HCT116 (cell line): ENCODE data around the gene KMT2B. TPM values are rescaled to one million over a fixed set of nuclear protein-coding genes. Genes with fewer than 3 reads are reported as not detected.
"Not testable (repeated sequence)": the region's sequence is repeated elsewhere in the genome, so short reads cannot be mapped to it uniquely, and the experiment has no call there.

ENCODE experiments used
- ATAC-seq: fragments of 200-7000 bp; cut with Tn5 transposase; 2 replicates; pipeline ENCODE4 v1.9.1; 2020; ENCODE audit warnings: mild to moderate bottlenecking, moderate library complexity
- BruUV-seq: library from RNA; stranded (reverse); fragments of 400-500 nt; replicated peaks from 2 replicates; lab custom pipeline; 2021; lab: Mats Ljungman, UMichigan
- CTCF ChIA-PET: fragments of 300-600 bp; sonication (Branson Sonifier 250); formaldehyde crosslinking; loops from one replicate; lab custom pipeline; 2021; ENCODE audit warnings: antibody characterized with exemption; lab: Charles Lee
- POLR2A ChIA-PET: fragments of 300-600, 350-600 bp; sonication (Branson Sonifier 250); formaldehyde crosslinking; loops from one replicate; lab custom pipeline; 2021; ENCODE audit warnings: antibody characterized with exemption; lab: Charles Lee
- RAD21 ChIA-PET, 2 experiments: fragments of 300-600 bp; sonication (Branson Sonifier 250); formaldehyde crosslinking; loops; one replicate each; lab custom pipeline; 2023; ENCODE audit warnings: low total read pairs in 2 of 2; ENCODE audit not compliant: uncharacterized antibody in 2 of 2, unreplicated experiment in 2 of 2, low non-redundant PET in 1 of 2; lab: Charles Lee
- DNase-seq: peaks from one replicate; pipeline ENCODE4 v3.0.0-alpha.2; 2010; ENCODE audit warnings: low read depth, low spot score
- H2AFZ ChIP-seq: fragments of 200-600 bp; shearing (Covaris generic), sonication (generic); 2 replicates; pipeline ENCODE4 v1.6.1; 2017; ENCODE audit warnings: low read depth, mixed run types, mixed read lengths, antibody characterized with exemption, low read length; ENCODE audit not compliant: poor library complexity, severe bottlenecking
- H3K27ac ChIP-seq: 2 replicates; pipeline ENCODE4 v1.5.1; 2012; ENCODE audit warnings: low read depth, low read length
- H3K27me3 ChIP-seq: fragments of 200-600 bp; sonication (generic); 2 replicates; pipeline ENCODE4 v1.6.1; 2016; ENCODE audit warnings: mixed run types, low read length, mixed read lengths; ENCODE audit not compliant: insufficient read depth
- H3K36me3 ChIP-seq, 2 experiments: fragments of 200-500 bp in 1 of 2; fragments of 200-600 bp in 1 of 2; sonication (Bioruptor generic) in 1 of 2; sonication (generic) in 1 of 2; 2 replicates each; pipeline versions ENCODE4 v1.5.1 to v1.6.1; 2014 to 2016; ENCODE audit warnings: low read length in 2 of 2, inconsistent platforms in 1 of 2, mixed read lengths in 1 of 2, mixed run types in 1 of 2; ENCODE audit not compliant: insufficient read depth in 2 of 2, control insufficient read depth in 1 of 2
- H3K4me1 ChIP-seq, 2 experiments: fragments of 200-600 bp in 1 of 2; sonication (generic) in 1 of 2; 2 replicates each; pipeline versions ENCODE4 v1.5.1 to v1.6.1; 2012 to 2017; ENCODE audit warnings: low read length in 2 of 2, inconsistent platforms in 1 of 2, mild to moderate bottlenecking in 1 of 2, mixed read lengths in 1 of 2, mixed run types in 1 of 2, moderate library complexity in 1 of 2; ENCODE audit not compliant: insufficient read depth in 2 of 2, control insufficient read depth in 1 of 2
- H3K4me2 ChIP-seq: fragments of 200-600 bp; sonication (generic); 2 replicates; pipeline ENCODE4 v1.6.1; 2017; ENCODE audit warnings: mixed run types, low read length, mixed read lengths
- H3K4me3 ChIP-seq, 2 experiments: fragments of 200-600 bp in 1 of 2; sonication (generic) in 1 of 2; replicated peaks in 1 of 2; 2 replicates each; pipeline ENCODE4 v1.5.1; 2011 to 2016; ENCODE audit warnings: low read length in 2 of 2, control low read depth in 1 of 2, low read depth in 1 of 2, mild to moderate bottlenecking in 1 of 2, mixed read lengths in 1 of 2, mixed run types in 1 of 2
- H3K79me2 ChIP-seq: fragments of 200-600 bp; sonication (generic); 2 replicates; pipeline ENCODE4 v1.6.1; 2017; ENCODE audit warnings: mild to moderate bottlenecking, mixed run types, low read length, moderate library complexity, mixed read lengths; ENCODE audit not compliant: insufficient read depth
- H3K9ac ChIP-seq: fragments of 200-600 bp; sonication (generic); 2 replicates; pipeline ENCODE4 v1.6.1; 2016; ENCODE audit warnings: low read length, mixed read lengths
- H3K9me2 ChIP-seq: fragments of 200-600 bp; sonication (generic), shearing (Covaris generic); 2 replicates; pipeline ENCODE4 v1.6.1; 2017; ENCODE audit warnings: mixed run types, mild to moderate bottlenecking, moderate library complexity; ENCODE audit not compliant: insufficient read depth
- H3K9me3 ChIP-seq, 2 experiments: fragments of 200-500 bp in 1 of 2; fragments of 200-600 bp in 1 of 2; sonication (Bioruptor generic) in 1 of 2; sonication (generic) in 1 of 2; 2 replicates each; pipeline ENCODE4 v1.6.1; 2014 to 2017; ENCODE audit warnings: low read length in 2 of 2, mixed read lengths in 2 of 2, inconsistent platforms in 1 of 2, low read depth in 1 of 2, mild to moderate bottlenecking in 1 of 2, mixed run types in 1 of 2, moderate library complexity in 1 of 2; ENCODE audit not compliant: control insufficient read depth in 1 of 2, insufficient read depth in 1 of 2
- H4K20me1 ChIP-seq: fragments of 200-600 bp; sonication (generic), shearing (Covaris generic); 2 replicates; pipeline ENCODE4 v1.6.1; 2017; ENCODE audit warnings: mixed run types, mild to moderate bottlenecking, moderate library complexity; ENCODE audit not compliant: insufficient read depth
- CEBPB ChIP-seq: IDR thresholded peaks from 2 replicates; pipeline ENCODE4 v1.6.1; 2012; ENCODE audit warnings: low read depth
- EGR1 ChIP-seq: IDR thresholded peaks from 2 replicates; pipeline ENCODE4 v1.6.1; 2012; ENCODE audit warnings: low read depth
- POLR2A ChIP-seq: IDR thresholded peaks from 2 replicates; pipeline ENCODE4 v1.7.0; 2011; ENCODE audit warnings: borderline replicate concordance; ENCODE audit not compliant: insufficient read depth, insufficient read length; ENCODE audit errors: extremely low read depth
- SIN3A ChIP-seq: IDR thresholded peaks from 2 replicates; pipeline ENCODE4 v1.6.1; 2012; ENCODE audit warnings: low read depth
- intact Hi-C: fragments of 100-400 bp; cut with micrococcal nuclease; formaldehyde crosslinking; loops from 2 replicates; pipeline ENCODE4 v1.10.0; 2022
- total RNA-seq: library from RNA; stranded (reverse); gene quantifications from one replicate; pipeline ENCODE4 v1.2.1, GENCODE V29; 2021; ENCODE audit not compliant: unreplicated experiment
- TF ChIP-seq, protein P1 (sequence below): IDR thresholded peaks from 2 replicates; pipeline ENCODE4 v1.6.1; 2012; ENCODE audit warnings: low read depth

The KMT2B gene
- total RNA-seq, 1 experiment from 2014 or later: 29.9 TPM

DNA sequence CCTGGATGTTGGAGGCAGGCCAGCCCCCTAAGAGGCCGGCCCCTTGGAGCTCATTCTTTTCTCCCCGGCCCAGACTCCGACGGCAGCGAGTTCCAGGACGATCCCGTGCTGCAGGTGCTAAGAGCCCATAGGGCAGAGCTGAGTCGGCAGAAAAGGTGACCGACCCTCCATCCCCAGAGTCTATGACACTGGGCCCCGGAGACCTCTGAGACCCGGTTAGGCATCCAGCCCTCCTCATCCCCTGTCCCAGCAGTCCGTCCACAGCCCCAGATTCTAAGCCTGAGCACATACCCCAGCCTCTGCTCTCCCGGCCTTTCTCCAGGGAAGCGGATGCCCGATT, 50.2 kb downstream of the KMT2B start:
- Histone ChIP-seq H3K36me3 (peaks cover 0 to 9% of the 10 kb centered on the region in 2 experiments; a peak in 1 of 4 replicates), H3K4me3 (no peak overlapping the region), H3K27me3 (no peaks in the 10 kb centered on the region), H3K4me1 (no peaks in the 10 kb centered on the region), H3K9ac (no peak overlapping the region), H4K20me1 (no peaks in the 10 kb centered on the region), H3K4me2 (no peak overlapping the region), H3K9me2 (no peaks in the 10 kb centered on the region), H3K79me2 (no peaks in the 10 kb centered on the region), H3K27ac (no peak overlapping the region), H2AFZ (no peak overlapping the region), H3K9me3 (no peaks in the 10 kb centered on the region)
- ChIA-PET POLR2A (no interaction called here), CTCF (no interaction called here), RAD21 (no interaction called here)
- BruUV-seq: no TSS peak
- ATAC-seq (no peak), DNase-seq (no peak)
- intact Hi-C loops: no loop called here
- TF ChIP-seq SIN3A: no peak
- TF ChIP-seq CEBPB: no peak
- TF ChIP-seq, protein P1, sequence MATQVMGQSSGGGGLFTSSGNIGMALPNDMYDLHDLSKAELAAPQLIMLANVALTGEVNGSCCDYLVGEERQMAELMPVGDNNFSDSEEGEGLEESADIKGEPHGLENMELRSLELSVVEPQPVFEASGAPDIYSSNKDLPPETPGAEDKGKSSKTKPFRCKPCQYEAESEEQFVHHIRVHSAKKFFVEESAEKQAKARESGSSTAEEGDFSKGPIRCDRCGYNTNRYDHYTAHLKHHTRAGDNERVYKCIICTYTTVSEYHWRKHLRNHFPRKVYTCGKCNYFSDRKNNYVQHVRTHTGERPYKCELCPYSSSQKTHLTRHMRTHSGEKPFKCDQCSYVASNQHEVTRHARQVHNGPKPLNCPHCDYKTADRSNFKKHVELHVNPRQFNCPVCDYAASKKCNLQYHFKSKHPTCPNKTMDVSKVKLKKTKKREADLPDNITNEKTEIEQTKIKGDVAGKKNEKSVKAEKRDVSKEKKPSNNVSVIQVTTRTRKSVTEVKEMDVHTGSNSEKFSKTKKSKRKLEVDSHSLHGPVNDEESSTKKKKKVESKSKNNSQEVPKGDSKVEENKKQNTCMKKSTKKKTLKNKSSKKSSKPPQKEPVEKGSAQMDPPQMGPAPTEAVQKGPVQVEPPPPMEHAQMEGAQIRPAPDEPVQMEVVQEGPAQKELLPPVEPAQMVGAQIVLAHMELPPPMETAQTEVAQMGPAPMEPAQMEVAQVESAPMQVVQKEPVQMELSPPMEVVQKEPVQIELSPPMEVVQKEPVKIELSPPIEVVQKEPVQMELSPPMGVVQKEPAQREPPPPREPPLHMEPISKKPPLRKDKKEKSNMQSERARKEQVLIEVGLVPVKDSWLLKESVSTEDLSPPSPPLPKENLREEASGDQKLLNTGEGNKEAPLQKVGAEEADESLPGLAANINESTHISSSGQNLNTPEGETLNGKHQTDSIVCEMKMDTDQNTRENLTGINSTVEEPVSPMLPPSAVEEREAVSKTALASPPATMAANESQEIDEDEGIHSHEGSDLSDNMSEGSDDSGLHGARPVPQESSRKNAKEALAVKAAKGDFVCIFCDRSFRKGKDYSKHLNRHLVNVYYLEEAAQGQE: no peak
- TF ChIP-seq POLR2A: no peak
- TF ChIP-seq EGR1: no peak
- TF ChIP-seq, all 23 proteins: peak for 0

DNA sequence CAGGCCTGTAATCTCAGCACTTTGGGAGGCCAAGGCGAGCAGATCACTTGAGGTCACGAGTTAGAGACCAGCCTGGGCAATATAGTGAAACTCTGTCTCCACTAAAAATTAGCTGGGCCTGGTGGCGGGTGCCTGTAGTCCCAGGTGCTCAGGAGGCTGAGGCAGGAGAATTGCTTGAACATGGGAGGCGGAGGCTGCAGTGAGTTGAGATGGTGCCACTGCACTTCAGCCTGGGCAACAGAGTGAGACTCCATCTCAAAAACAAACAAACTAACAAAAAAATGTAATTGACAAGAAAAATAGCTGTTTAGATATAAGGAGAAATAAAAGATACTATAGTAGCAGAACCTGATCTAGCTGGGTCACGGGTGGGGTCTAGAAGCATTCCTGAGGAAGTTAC, 54.6 kb downstream of the KMT2B start:
- H3K9ac ChIP-seq, H3K27ac ChIP-seq, H3K9me3 ChIP-seq, H2AFZ ChIP-seq, H3K4me3 ChIP-seq, H3K36me3 ChIP-seq, CTCF ChIA-PET, BruUV-seq, intact Hi-C loops, H4K20me1 ChIP-seq, H3K79me2 ChIP-seq, RAD21 ChIA-PET, ATAC-seq, H3K4me2 ChIP-seq, DNase-seq, H3K27me3 ChIP-seq, H3K9me2 ChIP-seq: not testable (repeated sequence)
- POLR2A ChIA-PET: interaction anchor here (1.1 kb wide), 1 partner anchor 12 kb away, joined by 3 read pairs; no protein-coding TSS in a partner anchor
- H3K4me1 ChIP-seq: peaks cover 9 to 16% of the 10 kb centered on the region in 2 experiments; a peak in 3 of 4 replicates
